HG03025 (cell line): ENCODE results near the gene NPHP1.
"Not testable (repeated sequence)": the region's sequence is repeated elsewhere in the genome, so short reads cannot be mapped to it uniquely, and the experiment has no call there.

Source experiments
- ATAC-seq: cut with Tn5 transposase; IDR thresholded peaks from one replicate; pipeline ENCODE4 v1.9.1; 2021; ENCODE audit warnings: mild to moderate bottlenecking, moderate library complexity; ENCODE audit not compliant: unreplicated experiment, low FRiP score

NPHP1 gene

DNA sequence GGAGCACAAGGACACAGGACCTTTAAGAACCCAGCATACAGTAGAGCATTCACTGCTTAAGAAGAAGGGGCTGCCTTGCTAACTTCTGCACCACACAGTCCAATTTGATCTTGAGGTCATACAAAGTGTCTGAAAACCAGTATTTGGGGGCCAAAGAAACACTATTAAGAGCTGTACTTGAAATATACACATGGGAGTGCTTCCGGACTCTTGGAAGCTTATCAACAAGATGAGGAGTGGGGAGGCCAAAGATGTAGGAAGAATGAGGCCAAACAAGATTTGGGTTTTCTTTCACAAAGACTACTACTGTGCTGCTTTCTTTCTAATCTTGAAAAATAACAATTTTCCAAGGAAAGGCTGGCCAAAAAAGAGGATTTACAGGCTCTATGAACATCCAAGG lies 64.4 kb downstream of the NPHP1 start:
- ATAC-seq = no peak

DNA sequence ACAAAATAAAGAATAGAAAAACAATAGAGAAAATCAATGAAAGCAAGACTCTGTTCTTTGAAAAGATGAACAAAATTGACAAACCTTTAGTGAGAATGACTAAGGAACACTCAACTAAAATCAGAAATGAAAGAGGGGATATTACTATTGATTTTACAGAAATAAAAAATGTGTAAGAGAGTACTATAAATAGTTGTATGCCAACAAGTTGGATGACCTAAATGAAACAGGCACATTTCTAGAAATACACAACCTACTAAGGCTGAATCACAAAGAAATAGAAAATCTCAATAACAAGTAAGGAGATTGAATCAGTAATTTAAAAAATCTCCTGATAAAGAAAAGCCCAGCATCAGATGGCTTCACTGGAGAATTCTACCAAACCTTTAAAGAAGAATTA lies 70.8 kb downstream of the NPHP1 start:
- no peak for ATAC-seq

DNA sequence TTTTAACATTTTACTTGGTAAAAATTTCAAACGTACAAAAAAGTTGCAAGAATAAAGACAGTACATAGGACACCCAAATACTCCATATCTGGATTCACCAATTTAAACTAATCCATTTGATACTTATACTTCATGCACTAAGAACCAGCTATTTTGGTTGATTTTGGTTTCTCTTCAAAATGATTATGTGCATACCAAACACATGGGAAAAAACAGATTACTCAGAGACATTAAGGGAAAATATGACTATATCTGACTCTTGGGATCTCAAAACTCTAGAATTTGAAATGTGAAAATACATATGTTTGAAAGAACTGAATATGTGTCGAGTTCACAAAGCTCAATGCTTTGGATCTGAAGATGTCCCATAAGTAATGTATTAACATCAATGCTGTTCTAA lies 73.6 kb downstream of the NPHP1 start:
- ATAC-seq = no peak

DNA sequence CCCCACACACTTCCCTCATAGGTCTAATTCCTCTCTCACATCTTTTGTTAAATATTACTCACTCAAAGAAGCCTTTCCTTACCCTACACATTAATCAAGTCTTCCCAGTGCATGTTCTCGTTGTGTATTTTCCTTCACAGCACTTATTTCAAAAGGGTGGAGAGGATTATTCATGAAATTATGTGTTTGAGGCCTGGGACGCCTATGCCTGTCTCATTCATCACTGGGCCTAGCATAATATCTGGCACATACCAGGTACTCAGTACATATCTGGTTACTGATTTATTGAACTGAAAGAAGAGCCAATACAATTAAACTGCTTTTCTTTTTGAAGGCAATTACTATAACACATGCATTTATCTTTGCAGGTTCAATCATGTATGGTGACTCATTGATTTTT lies 74.1 kb downstream of the NPHP1 start:
- ATAC-seq = no peak

DNA sequence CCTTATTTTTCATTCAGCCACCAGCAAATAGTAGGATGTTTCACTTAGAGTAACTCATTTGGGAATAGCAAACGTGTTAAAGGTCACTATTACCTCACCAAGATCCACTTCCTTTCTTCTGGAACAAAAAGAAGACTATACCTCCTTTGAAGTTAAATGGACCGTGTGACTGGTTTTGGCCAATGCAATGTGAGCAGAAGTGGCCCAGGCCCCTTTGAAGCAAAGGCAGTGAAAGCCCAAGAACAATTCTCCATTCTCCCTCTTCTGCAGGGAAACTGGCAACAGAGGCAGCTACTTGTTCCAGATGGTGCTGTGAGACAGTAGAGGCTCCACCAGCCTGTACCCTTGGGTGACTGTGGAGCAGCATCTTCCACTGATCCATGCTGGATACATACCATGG lies 77.9 kb downstream of the NPHP1 start:
- ATAC-seq = no peak

DNA sequence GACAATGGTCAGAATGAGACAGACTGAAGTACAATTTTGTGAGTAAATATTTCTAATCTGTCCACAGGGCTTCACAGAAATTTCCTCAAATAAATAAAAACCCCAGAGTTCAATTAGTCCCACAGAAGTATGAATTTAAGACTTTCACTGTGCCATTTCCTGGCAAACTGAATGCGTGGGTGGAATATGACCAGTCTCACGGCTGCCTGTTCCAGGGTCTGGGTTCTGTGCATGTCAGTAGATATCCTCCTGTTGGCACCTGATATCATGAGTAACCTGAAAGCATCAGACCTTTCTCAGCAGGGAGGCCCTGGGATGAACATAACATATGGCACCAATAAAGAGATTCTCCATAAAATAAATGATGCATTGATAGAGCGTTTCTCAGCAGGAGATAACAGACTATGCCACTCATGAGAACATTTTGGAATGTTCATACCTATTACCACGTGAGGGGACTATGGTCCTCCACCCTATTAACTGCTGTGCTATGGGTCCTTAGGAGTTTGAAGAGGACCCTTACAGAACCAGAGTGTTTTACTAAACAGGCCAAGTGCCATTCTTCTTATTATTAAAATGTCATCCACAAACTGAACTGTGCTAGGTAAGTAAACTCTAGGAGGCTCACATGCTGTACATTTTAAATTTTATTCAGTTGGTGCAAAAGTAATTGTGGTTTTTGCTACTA lies 78.6 kb downstream of the NPHP1 start:
- ATAC-seq = no peak

DNA sequence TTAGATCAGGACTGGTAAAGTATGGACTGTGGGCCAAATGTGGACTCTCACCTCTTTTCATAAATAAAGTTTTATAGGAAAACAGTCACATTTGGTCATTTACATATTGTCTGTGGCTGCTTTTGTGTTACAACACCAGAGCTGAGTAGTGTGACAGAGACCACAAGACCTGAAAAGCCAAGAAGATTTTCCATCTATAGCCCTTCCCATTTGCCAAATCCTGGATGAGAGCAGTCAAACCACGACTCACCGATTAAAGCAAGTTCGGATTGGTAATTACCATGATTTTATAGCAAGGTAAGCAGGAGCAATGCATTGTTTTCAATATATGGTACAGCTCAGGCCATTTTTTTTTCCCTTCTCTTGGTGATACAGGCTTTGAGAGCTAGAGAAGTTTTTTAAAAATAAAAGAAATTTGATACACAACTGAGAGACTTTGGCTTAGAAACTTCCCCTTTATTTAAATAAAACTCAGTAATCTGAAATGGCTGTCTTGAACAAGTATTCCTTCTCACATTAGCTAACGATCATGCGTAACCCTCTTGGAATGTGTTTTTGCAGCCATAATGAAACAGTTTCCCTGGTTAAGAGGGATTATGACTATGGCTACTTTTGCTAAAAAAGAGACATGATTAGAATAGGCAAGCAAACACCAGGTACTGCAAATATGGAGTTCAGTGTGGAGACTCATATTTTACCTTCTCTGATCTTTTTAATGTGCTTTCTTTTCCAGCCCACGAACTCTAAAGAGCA lies 79.7 kb downstream of the NPHP1 start:
- no peak for ATAC-seq

DNA sequence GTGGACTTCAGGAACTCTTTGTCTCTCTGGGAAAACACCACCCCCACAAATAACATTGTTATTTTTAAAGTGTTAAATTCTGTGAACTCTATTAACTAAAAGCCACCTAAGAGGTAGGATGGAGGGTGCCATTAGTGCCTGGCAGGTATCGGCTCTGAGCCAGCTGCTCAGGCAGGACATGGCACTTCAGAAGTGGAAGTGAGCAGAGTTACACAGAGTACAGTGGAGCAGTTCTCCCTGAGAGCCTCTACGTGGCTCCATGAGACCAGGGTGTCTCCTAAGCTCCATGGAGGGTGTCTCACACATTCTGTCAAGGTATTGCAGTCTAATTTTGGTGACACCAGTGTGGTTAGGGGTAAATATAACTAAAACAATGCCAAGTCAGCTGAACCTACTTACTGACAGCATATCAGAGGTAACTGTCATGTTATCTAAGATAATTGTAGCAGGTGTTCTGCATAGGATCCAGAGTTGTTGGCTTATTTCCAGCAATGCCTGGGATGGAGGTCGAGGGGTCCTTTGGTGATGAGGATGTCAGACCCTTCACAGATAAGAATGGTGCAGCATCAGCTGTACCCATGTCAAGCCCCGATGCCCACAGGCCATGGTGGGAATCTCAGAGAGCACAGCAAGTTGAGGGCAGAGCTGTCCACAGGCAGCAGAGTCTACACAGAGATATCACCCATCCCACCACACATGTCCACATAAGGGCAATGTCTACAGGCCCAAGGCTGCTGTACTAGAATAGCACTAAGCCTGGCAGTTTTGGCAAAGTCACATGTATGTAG lies 80.6 kb downstream of the NPHP1 start:
- no peak for ATAC-seq

DNA sequence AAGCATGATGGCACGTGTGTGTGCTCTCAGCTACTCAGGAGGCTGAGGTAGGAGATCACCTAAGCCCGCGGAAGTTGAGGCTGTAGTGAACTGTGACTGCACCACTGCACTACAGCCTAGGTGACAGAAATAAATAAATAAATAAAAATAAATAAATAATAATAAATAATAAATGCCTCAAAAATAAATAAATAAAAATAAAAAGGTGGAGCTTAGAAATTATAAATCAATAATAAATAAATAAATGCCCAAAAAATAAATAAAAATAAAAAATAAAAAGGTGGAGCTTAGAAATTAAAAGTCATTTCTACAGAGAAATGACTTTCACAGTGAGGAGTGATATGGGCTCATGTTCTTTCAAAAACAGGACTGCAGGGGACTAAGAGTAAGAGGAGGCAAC lies 83.2 kb downstream of the NPHP1 start:
- no peak for ATAC-seq

DNA sequence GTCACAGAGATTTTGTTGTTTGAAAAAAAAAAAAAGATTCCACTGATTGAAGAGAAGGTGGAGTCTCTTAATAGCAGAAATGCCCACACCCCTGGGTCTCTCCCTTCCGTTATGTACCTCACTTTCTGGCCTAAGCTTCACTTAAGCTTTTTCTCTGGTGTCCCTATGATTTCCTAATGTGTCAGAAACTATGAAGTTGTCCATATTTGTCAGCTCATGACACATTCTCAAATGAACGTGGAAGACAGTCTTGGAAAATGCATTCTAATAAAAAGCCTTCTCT lies 83.8 kb downstream of the NPHP1 start:
- ATAC-seq = no peak

DNA sequence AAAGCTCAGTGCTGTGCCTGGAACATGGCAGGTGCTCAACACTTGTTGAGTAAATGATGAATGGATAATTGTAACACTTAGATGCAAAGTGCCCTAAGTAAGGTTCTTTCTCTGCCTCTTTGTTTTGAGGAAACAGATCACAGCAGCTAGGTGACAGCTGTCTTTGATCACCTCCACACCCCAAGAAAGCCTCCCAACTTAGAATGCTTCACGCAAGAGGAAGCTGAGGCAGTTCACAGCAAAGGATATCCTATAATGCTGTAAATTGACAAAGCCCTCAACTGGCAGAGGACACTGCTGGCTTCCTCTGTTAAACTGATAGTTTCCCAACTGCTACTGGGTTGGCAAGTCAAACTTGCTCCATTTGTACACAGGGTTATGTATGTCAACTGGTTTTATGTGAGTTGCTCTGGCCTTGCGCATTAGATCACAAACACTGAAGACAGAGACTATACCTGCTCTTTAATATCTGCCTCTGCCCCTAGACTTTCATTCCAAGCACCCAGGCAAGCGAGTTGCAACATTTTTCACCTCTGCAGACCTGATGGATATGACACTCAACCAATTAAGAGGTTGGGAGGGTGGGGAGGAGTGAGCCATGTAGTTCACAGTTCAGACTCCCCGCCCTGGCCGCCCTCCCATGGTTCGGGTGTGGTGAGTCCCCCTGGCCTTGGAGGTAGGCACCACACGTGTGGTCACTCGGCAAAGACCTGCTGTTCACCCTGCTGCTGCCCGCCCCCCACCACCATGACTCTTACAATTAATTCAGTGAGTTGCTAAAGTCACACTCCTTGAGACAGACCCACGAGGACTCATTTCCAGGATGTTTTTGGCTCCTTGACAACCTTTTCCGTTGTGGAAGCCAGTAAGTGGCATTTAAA lies 84.4 kb downstream of the NPHP1 start:
- ATAC-seq = no peak

DNA sequence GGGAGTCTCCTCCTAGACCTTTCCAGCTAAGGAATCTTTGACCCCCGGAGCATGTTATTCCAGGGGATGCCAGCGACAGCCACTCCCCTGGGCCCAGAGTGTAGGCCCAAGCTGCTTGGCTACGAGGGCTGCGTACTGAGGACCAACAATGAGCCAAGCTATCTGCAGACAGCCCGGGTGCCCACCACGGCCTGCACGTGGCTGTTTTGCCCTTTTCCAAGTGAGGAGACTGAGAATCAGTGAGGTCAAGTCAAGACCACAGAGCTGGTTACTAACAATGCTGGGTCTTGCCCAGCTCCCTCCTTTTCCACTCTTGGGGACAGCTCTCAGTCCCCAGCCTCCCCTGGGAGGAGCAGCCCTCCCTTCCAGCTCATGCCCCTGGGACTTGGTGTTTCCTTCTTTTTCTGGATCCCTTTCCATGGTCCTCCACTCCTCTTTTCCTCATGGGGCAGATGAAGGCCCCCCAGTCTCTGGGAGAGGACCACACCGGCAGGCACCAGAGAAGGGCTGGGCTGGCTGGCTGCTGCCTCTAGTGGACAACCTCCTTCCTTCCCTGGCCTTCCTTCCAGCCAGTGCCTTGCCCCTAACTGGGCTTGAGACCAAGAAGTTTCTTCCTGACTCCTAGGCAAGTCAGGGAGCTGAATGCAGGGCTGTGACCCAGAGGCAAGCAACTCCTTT lies 88.6 kb downstream of the NPHP1 start:
- no peak for ATAC-seq

DNA sequence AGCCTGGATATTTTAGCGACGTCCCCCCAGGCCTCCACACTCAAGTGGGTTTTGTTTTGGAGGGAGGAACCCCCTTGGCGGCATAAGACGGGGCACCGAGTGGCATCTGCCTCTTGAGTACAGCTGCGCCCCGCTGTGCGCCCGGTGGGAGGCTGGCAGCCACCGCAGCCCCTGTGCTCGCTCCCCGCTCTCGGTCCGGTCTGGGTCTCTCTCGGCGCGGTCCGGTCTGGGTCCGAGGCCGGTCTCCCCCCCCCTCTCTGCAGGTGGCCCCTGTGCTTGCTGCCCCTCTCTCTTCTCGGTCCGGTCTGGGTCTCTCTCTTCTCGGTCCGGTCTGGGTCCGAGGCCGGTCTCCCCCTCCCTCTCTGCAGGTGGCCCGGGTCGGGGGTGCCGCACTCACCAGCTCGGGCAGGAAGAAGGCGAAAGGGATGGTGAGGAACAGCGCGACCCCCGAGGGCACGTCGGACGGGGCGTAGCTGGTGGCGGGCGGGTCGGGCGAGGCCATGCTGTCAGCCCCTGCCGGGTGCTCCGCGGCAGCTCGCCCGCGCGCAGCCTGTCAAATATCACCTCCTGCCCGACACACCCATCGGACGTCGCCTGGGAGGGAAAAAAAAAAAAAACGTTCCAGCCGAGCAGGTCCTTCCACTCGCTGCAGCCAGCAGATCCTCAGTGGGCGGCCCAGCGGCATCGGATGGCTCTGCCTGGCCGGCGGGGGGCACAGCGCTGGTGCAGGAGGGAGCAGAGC lies 89.4 kb downstream of the NPHP1 start, which contains the start of gene MALL:
MALL (minus strand) TSS at position 532 of the 742 bp plus-strand sequence; CDS start at position 502, 30 bp downstream.
- no peak for ATAC-seq

DNA sequence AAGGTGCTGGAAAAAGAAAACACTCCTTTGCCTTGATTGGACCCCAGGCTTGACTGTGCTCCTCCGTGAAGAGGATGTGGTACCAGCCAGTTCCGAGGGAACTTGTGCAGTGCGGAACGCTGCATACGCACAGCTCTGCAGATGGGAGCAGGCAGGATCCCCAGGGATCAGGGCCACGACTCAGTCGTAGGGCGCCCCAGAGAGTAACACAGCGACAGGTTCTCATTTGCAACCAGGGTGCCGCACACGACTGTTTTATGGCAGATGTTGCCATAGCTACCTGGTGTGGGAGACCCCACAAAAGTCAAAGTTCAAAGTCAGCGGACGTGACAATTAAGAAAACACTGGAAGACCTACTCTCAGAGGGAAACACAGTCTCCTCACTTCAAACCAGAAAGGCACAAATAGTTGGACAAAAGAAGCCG lies 90.0 kb downstream of the NPHP1 start:
- no peak for ATAC-seq

DNA sequence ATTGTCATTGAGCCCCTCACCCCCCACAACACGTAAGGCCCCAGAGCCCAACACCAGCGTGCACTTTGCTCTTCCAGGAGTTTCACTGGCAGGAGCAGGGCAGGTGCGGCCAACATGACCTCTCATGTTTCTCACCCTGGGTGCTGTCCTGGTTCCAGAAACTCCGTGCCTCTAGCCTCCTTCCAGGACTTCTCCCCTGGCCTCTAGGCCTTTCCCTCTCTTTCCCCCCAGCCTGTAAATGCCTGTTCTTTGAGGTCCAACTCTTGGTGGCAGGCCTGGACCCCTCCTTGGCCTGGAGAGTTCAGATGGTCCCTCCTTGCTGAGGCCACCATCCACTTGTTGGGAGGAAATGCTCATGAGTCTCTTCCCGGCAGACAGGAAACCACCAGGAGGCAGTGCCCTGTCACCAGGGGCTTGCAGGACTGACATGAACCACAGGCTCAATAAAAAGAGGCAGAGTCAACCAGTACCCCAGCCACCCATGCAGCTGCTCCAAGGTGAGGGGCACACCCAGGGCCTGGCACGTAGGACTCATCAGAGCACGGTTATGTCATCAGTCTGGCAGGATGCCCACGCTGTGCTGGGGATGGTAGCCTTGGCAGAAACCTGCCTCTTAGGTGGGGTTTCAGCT lies 90.7 kb downstream of the NPHP1 start:
- ATAC-seq = no peak

DNA sequence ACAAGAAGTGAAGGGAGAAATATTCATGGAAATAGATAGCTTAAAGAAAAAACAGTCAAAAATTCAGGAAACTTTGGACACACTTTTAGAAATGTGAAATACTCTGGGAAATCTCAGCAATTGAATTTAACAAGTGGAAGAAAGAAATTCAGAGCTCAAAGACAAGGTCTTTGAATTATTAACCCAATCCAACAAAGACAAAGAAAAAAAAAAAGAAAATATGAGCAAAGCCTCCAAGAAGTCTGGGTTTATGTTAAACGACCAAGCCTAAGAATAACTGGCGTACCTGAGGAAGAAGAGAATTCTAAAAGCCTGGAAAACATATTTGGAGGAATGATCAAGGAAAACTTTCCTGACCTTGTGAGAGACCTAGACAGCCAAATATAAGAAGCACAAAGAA lies 96.5 kb downstream of the NPHP1 start:
- ATAC-seq = not testable (repeated sequence)

DNA sequence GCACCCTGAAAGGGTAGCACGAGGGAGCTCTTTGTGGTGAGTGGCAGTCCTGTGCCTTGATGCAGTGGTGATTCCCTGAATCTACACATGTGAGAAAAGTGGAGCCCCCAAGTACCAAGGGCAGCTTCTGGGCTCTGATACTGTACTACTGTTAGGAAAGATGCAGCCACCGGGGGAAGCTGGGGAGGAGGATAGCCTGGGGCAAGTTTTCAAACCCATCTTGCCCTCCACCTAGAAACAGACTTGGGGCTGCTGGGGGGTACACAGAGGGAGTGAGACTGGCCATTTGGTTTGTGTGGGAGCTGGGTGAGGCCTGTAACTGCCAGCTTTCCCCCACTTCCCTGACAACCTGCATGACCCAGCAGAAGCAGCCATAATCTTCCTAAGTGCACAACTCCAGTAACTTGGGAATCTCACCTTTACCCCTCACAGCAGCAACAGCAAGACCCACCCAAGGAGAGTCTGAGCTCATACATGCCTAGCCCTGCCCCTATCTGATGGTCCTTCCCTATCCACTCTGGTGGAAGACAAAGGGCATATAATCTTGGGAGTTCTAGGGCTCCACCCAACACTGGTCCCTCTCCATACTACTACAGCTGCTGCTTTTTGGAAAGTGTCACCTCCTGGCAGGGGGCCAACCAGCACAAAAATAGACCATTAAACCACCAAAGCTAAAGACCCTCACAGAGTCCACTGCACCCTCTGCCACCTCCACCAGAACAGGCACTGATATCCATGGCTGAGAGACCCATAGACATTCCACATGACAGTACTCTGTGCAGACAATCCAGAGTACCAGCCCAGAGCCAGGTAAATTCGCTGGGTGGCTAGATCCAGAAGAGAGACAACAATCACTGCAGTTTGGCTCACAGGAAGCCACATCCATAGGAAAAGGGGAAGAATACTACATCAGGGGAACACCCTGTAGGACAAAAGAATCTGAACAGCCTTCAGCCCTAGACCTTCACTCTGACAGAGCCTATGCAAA lies 97.4 kb downstream of the NPHP1 start:
- ATAC-seq = no peak

DNA sequence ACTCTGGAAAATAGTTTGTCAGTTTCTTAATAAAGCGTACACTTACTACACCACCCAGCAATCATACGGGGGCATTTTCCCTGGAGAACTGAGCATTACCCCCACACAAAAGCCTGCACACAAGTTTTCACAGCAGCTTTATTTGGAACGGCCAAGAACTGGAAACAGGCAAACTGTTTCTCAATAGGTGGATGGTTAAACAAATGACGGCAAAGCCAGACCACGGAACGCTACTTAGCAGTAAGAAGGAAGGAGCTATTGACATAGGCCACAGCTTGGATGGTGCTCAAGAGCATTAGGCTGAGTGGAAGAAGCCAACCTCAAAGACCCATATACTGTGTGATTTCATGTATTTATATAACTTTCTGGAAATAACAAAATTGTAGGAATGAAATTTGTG lies 98.2 kb downstream of the NPHP1 start:
- ATAC-seq = no peak
